ENCODE measurements around the gene ELAVL1. TPM values are rescaled to one million over a fixed set of nuclear protein-coding genes. Genes with fewer than 3 reads are reported as not detected.
"Not testable (repeated sequence)": the region's sequence is repeated elsewhere in the genome, so short reads cannot be mapped to it uniquely, and the experiment has no call there.

The ELAVL1 gene
- polyA plus RNA-seq, 4 donors = 66.7 to 94.5 (median 85.1) TPM

GRCh38 chr19:7971553-7972520 is 33.6 kb downstream of the ELAVL1 start:
- DNase-seq (ENCODE audit: low read depth in 4 of 4, low spot score in 3 of 4) = no peak

GRCh38 chr19:7970716-7971448 is 34.6 kb downstream of the ELAVL1 start:
- no peak for DNase-seq (ENCODE audit: low read depth in 4 of 4, low spot score in 3 of 4)

GRCh38 chr19:7969555-7969939 is 35.9 kb downstream of the ELAVL1 start:
- no peak for DNase-seq (ENCODE audit: low read depth in 4 of 4, low spot score in 3 of 4)

GRCh38 chr19:7968796-7969554 is 36.5 kb downstream of the ELAVL1 start:
- DNase-seq (ENCODE audit: low read depth in 4 of 4, low spot score in 3 of 4) = no peak

- no peak for DNase-seq (ENCODE audit: low read depth in 4 of 4, low spot score in 3 of 4)
These were observed 37.2 kb downstream of the ELAVL1 start for GRCh38 chr19:7968008-7968795.

- DNase-seq (ENCODE audit: low read depth in 4 of 4, low spot score in 3 of 4) = no peak
These were observed 39.3 kb downstream of the ELAVL1 start for GRCh38 chr19:7965921-7966665.

- no peak for DNase-seq (ENCODE audit: low read depth in 4 of 4, low spot score in 3 of 4)
These were observed 40.1 kb downstream of the ELAVL1 start for GRCh38 chr19:7965259-7965841.

GRCh38 chr19:7963566-7963965 is 41.9 kb downstream of the ELAVL1 start:
- no peak for DNase-seq (ENCODE audit: low read depth in 4 of 4, low spot score in 3 of 4)

- no peak for DNase-seq (ENCODE audit: low read depth in 4 of 4, low spot score in 3 of 4)
These were observed 42.7 kb downstream of the ELAVL1 start for GRCh38 chr19:7962644-7963268.

- DNase-seq (ENCODE audit: low read depth in 4 of 4, low spot score in 3 of 4) = no peak
These were observed 43.4 kb downstream of the ELAVL1 start for GRCh38 chr19:7961920-7962626.

- not testable (repeated sequence) for DNase-seq (ENCODE audit: low read depth in 4 of 4, low spot score in 3 of 4)
These were observed 44.4 kb downstream of the ELAVL1 start for GRCh38 chr19:7961082-7961481.

GRCh38 chr19:7959211-7959610 is 46.2 kb downstream of the ELAVL1 start:
- no peak for DNase-seq (ENCODE audit: low read depth in 4 of 4, low spot score in 3 of 4)

- no peak for DNase-seq (ENCODE audit: low read depth in 4 of 4, low spot score in 3 of 4)
These were observed 49.7 kb downstream of the ELAVL1 start for GRCh38 chr19:7955696-7956095.

GRCh38 chr19:7953576-7953975 is 51.9 kb downstream of the ELAVL1 start:
- no peak for DNase-seq (ENCODE audit: low read depth in 4 of 4, low spot score in 3 of 4)

- DNase-seq (ENCODE audit: low read depth in 4 of 4, low spot score in 3 of 4) = no peak
These were observed 52.4 kb downstream of the ELAVL1 start for GRCh38 chr19:7953060-7953459.

- no peak for DNase-seq (ENCODE audit: low read depth in 4 of 4, low spot score in 3 of 4)
These were observed 57.5 kb downstream of the ELAVL1 start for GRCh38 chr19:7947939-7948338.

- DNase-seq (ENCODE audit: low read depth in 4 of 4, low spot score in 3 of 4) = peak; percentile 81 to 89 (median 86)
These were observed 61.2 kb downstream of the ELAVL1 start for GRCh38 chr19:7944177-7944761.

Data from left renal pelvis (tissue), 4 donors.